NOMO-1 treated with DMSO at 0.1 percent for 48 hours (cell line): ENCODE results near the gene ZNF10.

Experiments
- DNase-seq: peaks from one replicate; lab custom pipeline; 2025; ENCODE audit not compliant: unreplicated experiment; lab: John Stamatoyannopoulos, UW

ZNF10 gene

DNA sequence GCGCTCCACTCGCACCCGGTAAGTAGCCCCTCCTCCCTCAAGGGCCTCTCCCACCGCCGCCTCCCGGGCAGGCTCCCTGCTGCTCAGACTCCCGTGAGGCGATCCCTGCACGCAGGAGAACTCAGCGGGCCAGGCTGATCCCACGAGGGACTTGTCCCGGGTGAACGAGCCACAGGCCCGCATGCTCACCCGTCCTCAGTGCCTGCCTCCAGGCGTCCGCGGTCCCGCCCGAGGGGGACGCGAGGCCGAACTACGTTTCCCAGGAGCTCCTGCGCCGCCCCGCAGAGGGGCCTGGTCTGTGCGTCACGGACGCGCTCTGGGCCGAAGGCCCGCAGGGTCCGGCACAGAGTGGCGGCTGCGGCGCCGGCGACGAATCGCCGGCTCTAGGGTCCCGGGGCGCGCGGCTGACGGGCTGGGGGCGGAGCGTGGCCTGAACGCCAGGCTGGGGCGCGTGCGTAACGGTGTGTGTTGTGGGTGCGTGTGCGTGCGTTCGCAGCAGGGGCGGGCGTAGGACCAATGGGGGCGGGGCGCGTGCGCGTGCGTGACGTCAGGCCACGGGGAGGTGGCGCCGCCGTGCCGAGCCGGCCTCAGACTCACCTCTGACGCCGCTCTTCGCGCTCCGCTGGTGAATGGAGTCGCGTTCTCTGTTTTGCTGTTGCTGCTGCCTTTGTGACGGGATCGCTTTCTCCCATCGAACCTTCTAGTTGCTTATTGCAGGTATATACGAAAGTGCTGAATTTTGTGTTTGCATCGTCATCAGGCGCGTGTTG, at the start of gene ZNF10, which contains the start of gene ZNF891:
ZNF10 (plus strand) TSS at position 590 of the 770 bp plus-strand sequence. CDS start 13,866 bp downstream, outside the sequence.
ZNF891 (minus strand) TSS at position 237 of the 770 bp plus-strand sequence. CDS start 8,356 bp downstream, outside the sequence.
- DNase-seq = peak; percentile 92

DNA sequence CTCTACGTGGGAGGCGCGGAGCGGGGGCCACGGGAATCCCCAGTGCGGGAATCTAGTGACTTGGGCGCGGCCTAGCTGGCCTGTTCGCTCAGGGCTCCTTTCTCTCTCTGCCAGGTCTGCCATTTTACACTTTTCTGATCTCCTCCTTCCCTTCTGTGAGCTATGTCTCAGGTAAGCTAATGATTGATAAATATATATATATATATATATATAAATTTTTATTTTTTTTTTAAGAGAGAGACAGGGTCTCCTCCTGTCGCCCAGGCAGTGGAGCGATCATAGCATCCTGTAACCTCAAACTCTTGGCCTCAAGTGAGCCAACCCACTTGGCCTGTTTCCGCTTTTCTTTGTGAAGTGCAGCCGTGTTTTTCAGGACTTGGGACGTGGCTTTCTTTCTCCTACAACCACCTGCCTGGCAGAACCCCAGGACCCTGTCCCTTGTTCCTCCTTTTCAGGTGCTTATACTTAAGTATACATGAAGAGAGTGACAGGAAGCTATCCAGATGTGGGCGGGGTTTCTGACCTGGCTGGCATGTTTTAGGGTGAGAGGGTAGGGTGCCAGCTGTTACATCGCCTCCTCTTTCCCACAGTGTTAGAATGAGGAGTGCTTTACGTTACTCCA, 49.2 kb upstream of the ZNF10 start:
- peak; percentile 45 for DNase-seq

DNA sequence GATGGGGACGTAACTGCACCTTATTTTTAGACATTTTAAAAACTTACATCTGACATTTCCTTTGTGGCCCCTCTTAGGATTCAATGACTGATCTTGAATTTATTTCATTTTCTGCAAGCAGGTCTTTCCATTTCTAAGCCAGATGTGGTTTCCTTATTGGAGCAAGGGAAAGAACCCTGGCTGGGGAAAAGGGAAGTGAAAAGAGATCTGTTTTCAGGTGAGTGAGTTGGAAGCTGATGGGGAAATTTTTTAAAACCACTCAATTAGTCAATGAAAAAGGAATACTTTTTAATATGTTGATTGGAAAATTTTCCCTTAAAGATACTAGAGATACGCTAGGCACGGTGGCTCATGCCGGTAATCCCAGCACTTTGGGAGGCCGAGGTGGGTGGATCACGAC, 47.1 kb upstream of the ZNF10 start:
- no peak for DNase-seq

DNA sequence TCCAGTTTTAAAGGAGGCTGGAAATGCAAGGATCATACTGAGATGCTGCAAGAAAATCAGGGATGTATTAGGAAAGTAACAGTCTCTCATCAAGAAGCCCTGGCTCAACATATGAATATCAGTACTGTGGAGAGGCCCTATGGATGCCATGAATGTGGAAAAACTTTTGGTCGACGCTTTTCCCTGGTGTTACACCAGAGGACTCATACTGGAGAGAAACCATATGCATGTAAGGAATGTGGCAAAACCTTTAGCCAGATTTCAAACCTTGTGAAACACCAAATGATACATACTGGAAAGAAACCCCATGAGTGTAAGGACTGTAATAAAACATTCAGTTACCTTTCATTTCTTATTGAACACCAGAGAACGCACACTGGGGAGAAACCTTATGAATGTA, 24.8 kb upstream of the ZNF10 start:
- no peak for DNase-seq

DNA sequence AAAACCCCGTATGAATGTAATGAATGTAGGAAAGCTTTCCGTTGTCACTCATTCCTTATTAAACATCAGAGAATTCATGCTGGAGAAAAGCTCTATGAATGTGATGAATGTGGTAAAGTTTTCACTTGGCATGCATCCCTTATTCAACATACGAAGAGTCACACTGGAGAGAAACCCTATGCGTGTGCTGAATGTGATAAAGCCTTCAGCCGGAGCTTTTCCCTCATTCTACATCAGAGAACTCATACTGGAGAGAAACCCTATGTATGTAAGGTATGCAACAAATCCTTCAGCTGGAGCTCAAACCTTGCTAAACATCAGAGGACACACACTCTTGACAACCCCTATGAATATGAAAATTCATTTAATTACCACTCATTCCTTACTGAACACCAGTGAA, 24.2 kb upstream of the ZNF10 start:
- DNase-seq = no peak

DNA sequence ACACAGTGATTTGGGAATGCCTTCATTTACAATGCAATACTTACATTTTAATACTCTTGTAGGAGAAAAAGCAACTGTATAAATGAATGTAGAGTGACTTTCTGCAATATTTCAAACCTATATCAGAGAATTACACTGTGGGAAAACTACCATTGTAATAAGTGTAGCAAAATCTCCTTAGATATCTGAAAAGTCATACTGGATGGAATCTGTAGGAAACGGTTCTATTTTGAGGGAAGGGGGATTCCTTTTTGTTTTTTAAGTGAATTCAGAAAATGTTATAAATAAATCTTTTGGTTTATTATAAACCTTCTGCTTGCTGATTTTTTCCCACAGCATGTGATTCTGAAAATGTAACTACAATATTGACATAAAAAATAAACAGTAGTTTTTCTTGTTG, 23.3 kb upstream of the ZNF10 start:
- no peak for DNase-seq

DNA sequence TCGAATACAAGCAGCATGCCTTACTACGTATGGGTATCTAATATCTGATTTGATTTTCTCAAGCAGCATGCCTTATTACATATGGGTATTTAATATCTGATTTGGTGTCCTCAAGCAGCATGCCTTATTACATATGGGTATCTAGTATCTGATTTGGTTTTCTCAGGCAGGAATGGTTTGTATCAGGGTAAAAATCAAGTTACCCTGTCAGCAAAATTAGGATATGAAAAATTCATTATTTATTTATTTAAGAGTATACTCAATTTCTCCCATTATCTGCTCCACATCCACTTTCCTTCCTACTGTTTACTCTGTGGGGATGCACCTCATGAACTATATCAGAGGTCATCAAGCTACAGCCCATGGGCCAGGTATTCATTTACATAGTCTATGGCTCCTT, 22.3 kb upstream of the ZNF10 start:
- no peak for DNase-seq

DNA sequence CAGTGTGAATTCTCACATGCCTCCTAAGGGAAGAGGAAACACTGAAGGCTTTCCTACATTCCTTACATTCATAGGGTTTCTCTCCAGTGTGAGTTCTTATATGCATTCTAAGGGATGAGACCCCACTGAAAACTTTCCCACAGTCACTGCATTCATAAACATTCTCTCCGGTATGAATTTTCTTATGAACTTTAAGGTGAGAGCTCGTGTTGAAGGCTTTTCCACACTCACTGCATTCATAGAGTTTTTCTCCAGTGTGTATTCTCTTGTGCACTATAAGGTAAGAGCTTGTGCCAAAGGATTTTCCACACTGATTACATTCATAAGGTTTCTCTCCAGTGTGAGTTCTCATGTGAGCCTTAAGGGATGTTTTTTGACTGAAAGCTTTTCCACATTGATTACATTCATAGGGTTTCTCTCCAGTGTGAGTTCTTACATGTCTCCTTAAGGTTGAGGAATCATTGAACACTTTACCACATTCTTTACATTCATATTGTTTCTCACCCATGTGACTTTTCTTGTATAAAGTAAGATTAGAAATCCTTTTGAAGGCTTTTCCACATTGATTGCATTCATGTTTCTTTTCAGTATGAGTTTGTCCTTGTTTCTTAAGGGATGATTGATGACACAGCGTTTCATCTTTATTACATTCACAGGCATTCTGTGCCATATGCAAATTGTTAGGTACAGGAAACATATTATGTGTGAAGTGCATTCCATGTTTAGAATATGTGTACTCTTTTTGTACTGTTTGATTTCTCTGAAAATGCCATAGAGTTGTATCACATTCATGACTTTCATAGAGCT, 9.8 kb upstream of the ZNF10 start:
- DNase-seq = no peak

DNA sequence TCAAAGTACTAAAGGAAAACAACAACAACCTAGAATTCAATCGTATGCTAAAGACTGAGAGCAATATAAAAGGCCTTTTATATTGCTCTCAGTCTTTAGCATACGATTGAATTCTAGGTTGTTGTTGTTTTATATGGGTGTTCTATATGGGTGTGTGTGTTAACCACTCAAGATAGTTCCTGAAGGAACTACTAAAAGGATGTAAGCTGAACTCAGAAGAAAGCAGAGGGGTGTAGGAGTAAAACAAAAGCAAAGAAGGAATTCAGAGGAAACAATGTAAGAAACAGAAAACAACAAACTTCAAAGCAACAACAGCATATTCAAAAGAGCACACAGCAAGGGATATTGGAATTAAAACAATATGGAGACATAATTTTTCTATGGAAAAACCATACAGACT, 5.8 kb upstream of the ZNF10 start:
- DNase-seq = no peak

DNA sequence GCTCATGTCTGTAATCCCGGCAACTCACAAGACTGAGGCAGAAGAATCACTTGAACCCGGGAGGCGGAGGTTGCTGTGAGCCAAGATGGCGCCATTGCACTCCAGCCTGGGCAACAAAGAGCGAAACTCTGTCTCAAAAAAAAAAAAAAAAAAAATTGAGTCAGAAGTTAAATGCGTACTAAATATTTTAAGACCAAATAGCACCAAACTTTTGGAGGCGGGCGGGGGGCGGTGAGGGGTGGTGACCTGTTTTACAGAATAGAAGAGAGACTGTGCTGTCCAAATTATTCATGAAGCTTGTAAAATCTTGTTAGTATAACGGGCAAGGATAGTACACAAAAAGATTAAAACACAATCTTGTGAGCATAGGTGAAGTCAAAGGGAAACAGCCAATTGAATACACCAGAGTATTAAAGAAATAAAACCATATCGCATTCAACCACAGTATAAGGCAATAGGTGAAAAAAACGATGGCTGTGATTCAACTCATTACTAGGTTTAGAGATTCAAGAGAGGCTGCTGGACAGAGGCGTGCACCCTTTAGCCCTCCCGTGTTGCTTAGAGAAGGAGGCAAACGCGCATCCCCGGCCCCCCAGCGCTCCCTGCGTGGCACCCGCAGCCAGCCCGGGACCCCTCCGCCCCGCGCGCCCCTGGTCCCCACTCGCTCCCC, 924 bp upstream of the ZNF10 start:
- peak; percentile 44 for DNase-seq

DNA sequence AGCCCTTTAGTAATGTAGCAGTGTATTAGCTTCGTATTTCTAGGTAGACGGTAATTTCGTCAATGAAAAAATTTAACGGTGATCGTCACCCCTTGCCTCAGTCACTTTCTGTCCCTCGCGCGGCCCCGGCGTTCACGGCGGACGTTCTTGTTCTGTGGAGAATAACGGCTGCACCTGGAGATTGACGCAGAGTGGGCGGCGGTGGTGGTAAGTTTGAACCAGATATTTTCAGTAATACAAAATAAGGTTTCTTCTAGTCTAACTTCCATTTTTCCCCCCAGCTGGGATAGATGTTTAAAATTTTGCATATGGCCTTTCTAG, 341 bp downstream of the ZNF10 start:
- no peak for DNase-seq

DNA sequence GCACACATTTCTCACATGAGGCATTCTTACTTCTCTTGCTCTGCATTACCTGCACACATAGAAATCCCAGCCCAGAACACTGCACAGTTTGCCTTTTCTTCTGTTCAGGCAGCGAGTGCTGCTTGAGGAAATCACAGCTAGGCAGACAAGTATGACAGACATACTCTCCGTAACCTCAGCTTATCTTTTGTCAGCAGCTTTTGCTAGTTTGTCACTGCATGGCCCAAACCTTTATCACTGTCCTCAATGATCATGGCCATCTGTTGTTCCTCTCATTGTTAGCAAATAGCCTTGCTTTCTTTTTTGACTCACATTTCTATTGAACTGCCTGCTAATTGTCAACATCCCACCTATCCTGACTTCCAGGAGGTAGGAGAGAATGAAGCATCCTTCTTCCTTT, 5.3 kb downstream of the ZNF10 start:
- DNase-seq = no peak

DNA sequence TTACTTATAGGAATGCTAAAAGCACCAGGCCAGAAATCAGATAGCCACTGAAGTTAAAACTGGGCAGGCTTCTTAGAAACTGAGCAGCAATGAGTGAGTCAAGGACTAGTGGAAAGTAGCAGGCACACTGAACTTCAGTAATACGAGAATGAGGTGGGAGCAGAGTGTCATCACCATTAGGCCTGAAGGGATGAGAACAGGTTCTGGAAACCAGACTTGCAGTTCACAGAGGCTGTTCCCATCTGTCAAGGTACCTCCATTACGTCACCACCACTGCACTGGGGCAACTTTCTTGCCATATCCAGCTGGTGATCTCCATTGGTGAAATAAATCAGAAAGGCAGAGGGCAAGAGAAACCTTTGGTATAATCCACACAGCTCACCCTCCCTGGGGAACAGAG, 15.6 kb downstream of the ZNF10 start:
- DNase-seq = no peak

DNA sequence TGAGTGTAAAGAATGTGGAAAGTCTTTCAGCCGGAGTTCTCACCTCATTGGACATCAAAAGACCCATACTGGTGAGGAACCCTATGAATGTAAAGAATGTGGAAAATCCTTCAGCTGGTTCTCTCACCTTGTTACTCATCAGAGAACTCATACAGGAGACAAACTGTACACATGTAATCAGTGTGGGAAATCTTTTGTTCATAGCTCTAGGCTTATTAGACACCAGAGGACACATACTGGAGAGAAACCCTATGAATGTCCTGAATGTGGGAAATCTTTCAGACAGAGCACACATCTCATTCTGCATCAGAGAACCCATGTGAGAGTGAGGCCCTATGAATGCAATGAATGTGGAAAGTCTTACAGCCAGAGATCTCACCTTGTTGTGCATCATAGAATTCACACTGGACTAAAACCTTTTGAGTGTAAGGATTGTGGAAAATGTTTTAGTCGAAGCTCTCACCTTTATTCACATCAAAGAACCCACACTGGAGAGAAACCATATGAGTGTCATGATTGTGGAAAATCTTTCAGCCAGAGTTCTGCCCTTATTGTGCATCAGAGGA, 25.8 kb downstream of the ZNF10 start:
- DNase-seq = no peak

DNA sequence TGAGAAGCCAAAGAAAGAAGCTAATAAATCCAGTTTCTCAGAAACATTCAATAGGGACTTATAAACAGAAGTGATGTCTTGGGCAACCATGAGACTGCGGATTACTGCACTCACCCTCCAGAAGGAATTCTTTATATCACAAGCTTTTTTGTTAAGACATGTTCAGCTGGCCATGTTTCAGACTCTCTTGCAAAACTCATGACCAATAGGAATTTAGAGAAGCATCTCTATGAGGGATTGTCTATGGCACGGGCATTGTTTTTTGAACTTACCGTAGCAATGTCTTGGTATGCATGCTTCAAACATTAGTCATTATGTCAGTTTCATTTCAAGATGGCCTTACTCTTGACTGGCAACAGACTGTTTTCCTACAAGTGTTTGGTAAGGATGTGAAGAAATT, 35.3 kb downstream of the ZNF10 start:
- no peak for DNase-seq

DNA sequence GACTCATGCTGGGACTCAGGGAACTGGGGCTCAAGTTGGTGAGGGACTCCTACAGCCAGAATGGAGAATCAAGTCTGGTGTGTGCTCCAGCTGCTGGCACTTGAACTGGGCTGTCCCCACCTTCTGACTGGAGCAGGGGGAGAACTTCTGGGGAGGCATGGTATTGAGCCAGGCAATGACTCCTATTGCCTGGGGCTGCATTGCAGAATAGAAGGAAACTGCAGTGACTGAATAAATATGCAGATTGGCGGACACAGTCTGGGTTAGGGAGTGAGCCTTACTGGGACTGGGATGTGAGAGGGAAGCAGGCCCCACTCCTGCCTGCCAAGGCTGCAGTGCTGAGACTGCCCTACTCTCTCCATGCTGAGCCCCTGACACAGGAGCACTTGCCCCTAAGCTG, 42.1 kb downstream of the ZNF10 start:
- DNase-seq = no peak

DNA sequence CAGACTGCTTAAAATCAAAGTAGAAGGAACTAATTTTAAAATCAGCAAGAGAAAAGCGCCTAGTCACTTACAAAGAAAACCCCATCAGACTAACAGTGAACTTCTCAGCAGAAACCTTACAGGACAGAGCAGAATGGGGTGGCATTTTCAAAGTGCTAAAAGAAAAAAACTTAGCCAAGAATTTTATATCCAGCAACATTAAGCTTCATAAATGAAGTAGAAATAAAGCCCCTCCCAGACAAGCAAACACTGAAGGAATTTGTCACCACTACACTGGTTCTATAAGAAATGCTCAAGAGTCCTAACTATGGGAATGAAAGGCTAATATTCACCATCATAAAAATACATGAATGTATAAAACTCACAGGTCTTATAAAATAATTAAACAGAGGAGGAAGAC, 44.5 kb downstream of the ZNF10 start:
- DNase-seq = no peak

DNA sequence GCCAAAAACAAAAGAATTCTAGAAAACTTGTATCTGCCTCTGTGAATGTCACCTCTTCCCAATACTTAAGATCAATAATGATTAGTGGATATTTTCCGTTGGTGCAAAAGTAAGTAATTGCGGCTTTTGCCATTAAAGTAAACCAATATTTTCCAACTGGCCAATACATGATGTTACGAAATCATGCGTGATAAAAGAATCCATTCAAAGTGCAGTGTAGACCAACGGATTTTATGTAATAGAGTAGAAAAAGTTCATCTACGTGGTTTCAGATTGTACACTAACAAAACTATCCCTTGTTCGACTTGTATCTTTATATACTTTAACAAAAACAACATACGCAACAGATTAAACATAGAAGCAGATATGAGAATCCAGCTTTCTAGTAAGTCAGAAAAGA, 50.2 kb downstream of the ZNF10 start:
- DNase-seq = no peak

DNA sequence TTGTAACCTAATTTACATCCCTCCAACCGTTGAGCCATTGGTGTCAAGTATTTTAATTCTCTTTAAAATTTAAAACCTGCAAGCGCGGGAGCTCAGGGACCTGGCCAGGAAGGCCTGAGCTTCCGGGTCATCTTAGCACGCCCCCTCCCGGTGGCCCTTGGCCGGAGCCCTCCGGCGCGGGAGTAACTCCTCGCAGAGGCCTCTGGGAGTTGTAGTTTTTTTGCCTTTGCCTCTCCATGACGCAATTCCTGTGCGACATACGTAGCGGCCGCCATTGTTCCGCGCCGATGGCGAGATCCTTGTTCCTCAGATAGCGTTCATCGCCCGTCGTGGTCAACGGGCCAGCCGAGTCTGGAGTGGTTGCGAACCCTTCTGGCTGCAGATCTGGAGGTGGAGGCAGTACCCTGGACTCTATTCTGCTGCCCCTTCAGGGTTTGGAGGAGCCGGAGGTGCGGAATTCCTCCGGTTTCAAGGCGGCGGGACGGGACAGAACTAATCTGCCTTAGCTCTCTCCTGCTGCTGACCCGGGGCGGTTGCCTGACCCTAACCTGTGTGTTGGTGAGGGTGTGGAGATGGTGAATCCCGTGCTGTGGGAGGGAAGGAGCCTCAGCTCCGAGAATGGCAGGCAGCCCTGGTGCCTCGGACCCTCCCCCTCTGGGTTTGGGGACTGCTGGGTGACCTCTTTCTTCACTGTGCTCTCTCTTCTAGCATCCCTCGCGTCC, 51.0 kb downstream of the ZNF10 start, which contains the start of gene ZNF268:
ZNF268 (plus strand) TSS at position 258 of the 722 bp plus-strand sequence. CDS start 503 bp downstream, outside the sequence.
- peak; percentile 93 for DNase-seq

DNA sequence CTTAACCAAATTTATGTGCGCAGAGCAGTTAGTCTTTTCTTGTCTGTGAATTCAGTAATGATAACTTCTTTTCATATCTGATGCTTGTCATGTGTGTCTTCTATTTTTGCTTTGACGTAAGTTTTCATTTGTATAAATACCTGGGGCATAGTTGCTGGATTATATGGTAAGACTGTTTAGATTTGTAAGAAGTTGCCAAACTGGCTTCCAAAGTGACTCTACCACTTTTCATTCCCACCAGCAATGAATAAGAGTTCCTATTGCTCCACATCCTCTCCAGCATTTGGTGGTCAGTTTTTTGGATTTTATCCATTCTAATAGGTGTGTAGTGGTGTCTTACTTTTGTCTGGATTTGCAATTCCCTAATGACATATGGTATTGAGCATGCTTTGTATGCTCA, 59.7 kb downstream of the ZNF10 start:
- DNase-seq = no peak
